ENCODE data around the gene ASL.
A peak's percentile ranks its signal among the peaks of the same experiment; 100 is the strongest.
"Not testable (repeated sequence)": the region's sequence is repeated elsewhere in the genome, so short reads cannot be mapped to it uniquely, and the experiment has no call there.

The ASL gene

GRCh38 chr7:66050990-66051448 is 24.6 kb upstream of the ASL start:
- Mint-ChIP-seq H3K4me1 (ENCODE audit: low read depth in 2 of 2) (peaks cover 4 to 6% of the 10 kb centered on the region in 2 donors), H3K4me3 (no peak overlapping the region), H3K27ac (no peak overlapping the region), H3K27me3 (no peaks in the 10 kb centered on the region), H3K36me3 (ENCODE audit: insufficient read depth) (peaks cover 2% of the 10 kb centered on the region), H3K9me3 (no peaks in the 10 kb centered on the region)
- DNase-seq = no peak
- ATAC-seq (replicated peaks) = no peak

GRCh38 chr7:66052447-66052846 is 23.2 kb upstream of the ASL start:
- Mint-ChIP-seq H3K27ac (no peak overlapping the region), H3K4me3 (no peak overlapping the region), H3K27me3 (no peaks in the 10 kb centered on the region), H3K9me3 (no peaks in the 10 kb centered on the region), H3K36me3 (ENCODE audit: insufficient read depth) (peaks cover 2% of the 10 kb centered on the region), H3K4me1 (ENCODE audit: low read depth in 2 of 2) (peaks cover 4 to 6% of the 10 kb centered on the region in 2 donors)
- DNase-seq = no peak
- ATAC-seq (replicated peaks) = no peak

GRCh38 chr7:66054063-66054462 is 21.6 kb upstream of the ASL start:
- peak; percentile 60 for ATAC-seq (replicated peaks)
- H3K27me3 Mint-ChIP-seq = no peaks in the 10 kb centered on the region
- H3K4me3 Mint-ChIP-seq = no peak overlapping the region
- no peak for DNase-seq
- no peaks in the 10 kb centered on the region for H3K9me3 Mint-ChIP-seq
- peak overlapping the region in 1 of 2 donors; percentile 70 for H3K27ac Mint-ChIP-seq
- H3K4me1 Mint-ChIP-seq (ENCODE audit: low read depth in 2 of 2) = peaks cover 4 to 6% of the 10 kb centered on the region in 2 donors
- H3K36me3 Mint-ChIP-seq (ENCODE audit: insufficient read depth) = peaks cover 2% of the 10 kb centered on the region

GRCh38 chr7:66055321-66055956 is 20.2 kb upstream of the ASL start:
- peak; percentile 16 for ATAC-seq (replicated peaks)
- Mint-ChIP-seq H3K9me3 (no peaks in the 10 kb centered on the region), H3K36me3 (ENCODE audit: insufficient read depth) (peaks cover 2% of the 10 kb centered on the region), H3K27me3 (no peaks in the 10 kb centered on the region), H3K27ac (peak overlapping the region; percentile 70 to 92), H3K4me1 (ENCODE audit: low read depth in 2 of 2) (peaks cover 4 to 6% of the 10 kb centered on the region in 2 donors), H3K4me3 (peak overlapping the region; percentile 7 to 40)
- DNase-seq = no peak

DNA sequence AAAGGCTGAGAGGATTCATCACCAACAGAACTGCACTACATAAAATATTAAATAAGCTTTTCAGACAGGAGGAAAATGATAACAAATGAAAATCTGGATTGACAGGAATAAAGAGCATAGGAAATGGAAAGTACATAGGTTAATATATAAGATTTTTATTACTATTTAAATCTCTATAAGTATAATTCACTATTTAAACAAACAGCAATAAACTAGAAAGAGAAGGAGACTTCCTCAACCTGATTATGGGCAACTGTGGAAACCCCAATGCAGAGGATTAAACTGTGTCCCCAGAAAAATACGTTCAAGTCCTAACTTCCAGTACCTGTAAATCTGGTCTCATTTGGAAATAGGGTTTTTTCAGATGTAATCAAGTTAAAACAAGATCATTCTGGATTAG is 14.8 kb upstream of the ASL start:
- Mint-ChIP-seq H3K9me3 (no peaks in the 10 kb centered on the region), H3K36me3 (ENCODE audit: insufficient read depth) (no peaks in the 10 kb centered on the region), H3K4me1 (ENCODE audit: low read depth in 2 of 2) (no peaks in the 10 kb centered on the region), H3K4me3 (no peak overlapping the region), H3K27me3 (no peaks in the 10 kb centered on the region), H3K27ac (no peak overlapping the region)
- DNase-seq (no peak), ATAC-seq (replicated peaks) (no peak)

DNA sequence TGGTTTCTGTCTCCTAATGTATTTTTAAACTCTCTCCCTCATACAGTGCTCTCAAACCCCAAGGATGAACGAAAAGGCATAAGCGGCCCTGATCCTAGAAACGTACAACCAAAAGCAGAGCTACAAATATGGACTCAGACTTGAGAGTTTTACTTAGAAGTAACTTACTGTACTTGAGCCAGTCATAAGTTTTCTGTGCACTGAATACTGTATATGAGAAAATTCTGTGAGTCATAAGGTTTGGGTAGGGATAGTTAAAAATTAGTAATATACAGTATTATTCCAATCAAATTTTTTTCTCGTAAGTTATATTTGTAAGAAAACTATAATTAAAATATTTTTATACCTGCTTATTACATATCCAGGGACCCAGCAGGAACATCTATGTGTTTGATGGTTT is 5.9 kb upstream of the ASL start:
- Mint-ChIP-seq H3K4me3 (no peak overlapping the region), H3K9me3 (no peaks in the 10 kb centered on the region), H3K36me3 (ENCODE audit: insufficient read depth) (peaks cover 3% of the 10 kb centered on the region), H3K27me3 (no peaks in the 10 kb centered on the region), H3K4me1 (ENCODE audit: low read depth in 2 of 2) (peaks cover 0 to 2% of the 10 kb centered on the region in 2 donors), H3K27ac (no peak overlapping the region)
- ATAC-seq (replicated peaks) (no peak), DNase-seq (no peak)

- Mint-ChIP-seq H3K27me3 (no peaks in the 10 kb centered on the region), H3K4me3 (no peak overlapping the region), H3K9me3 (no peaks in the 10 kb centered on the region), H3K36me3 (ENCODE audit: insufficient read depth) (peaks cover 3% of the 10 kb centered on the region), H3K27ac (no peak overlapping the region), H3K4me1 (ENCODE audit: low read depth in 2 of 2) (peaks cover 0 to 2% of the 10 kb centered on the region in 2 donors)
- no peak for DNase-seq
- no peak for ATAC-seq (replicated peaks)
Measured at GRCh38 chr7:66070222-66070621, 5.4 kb upstream of the ASL start.

DNA sequence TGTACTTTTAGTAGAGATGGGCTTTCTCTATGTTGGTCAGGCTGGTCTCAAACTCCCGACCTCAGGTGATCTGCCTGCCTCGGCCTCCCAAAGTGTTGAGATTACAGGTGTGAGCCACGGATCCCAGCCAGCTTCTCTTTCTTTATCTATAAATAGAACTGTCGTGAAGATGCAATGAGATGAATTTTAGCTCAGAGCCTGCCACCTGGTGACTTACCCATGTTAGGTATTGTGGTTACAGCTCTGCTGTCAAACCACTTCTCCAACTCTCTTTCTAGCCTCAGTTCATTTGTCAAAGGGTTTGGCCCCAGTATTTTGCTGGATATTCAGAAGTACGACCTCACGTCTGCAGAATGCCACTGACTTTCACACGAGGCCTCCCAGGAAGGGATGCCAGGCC is 3.4 kb upstream of the ASL start:
- not testable (repeated sequence) for H3K27me3 Mint-ChIP-seq; H3K36me3 Mint-ChIP-seq (ENCODE audit: insufficient read depth); H3K9me3 Mint-ChIP-seq; DNase-seq; ATAC-seq (replicated peaks); H3K4me3 Mint-ChIP-seq
- peak overlapping the region in 1 of 2 donors; percentile 19 for H3K27ac Mint-ChIP-seq
- H3K4me1 Mint-ChIP-seq (ENCODE audit: low read depth in 2 of 2) = peaks cover 6 to 10% of the 10 kb centered on the region in 2 donors

GRCh38 chr7:66076462-66077329 is 1.1 kb downstream of the ASL start:
- H3K4me1 Mint-ChIP-seq (ENCODE audit: low read depth in 2 of 2) = peaks cover 6 to 18% of the 10 kb centered on the region in 2 donors
- H3K4me3 Mint-ChIP-seq = peak overlapping the region; percentile 84 to 86
- ATAC-seq (replicated peaks) (no peak), DNase-seq (no peak)
- H3K9me3 Mint-ChIP-seq = no peaks in the 10 kb centered on the region
- no peaks in the 10 kb centered on the region for H3K27me3 Mint-ChIP-seq
- H3K27ac Mint-ChIP-seq = peak overlapping the region; percentile 81 to 93
- H3K36me3 Mint-ChIP-seq (ENCODE audit: insufficient read depth) = peaks cover 9% of the 10 kb centered on the region

DNA sequence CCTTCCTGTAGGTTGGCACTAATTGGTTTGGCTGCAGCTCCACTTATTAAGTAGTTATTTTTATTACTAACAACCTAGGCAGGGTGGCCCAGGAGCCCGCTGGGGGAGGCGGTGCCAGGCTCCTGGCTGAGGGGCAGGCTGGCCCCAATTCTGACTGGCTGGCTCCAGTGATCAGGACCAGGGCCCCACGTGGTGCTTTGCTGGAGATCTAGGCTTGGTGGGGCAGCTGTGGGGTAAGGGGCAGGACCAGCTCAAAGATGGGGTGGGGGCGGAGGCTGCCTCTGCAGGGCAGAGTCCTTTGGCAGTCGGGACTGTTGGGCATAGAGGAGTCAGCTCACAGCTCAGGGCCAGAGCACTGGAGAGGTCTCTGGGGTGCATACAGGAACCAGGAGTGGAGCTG is 2.4 kb downstream of the ASL start:
- peaks cover 5 to 18% of the 10 kb centered on the region in 2 donors for H3K4me1 Mint-ChIP-seq (ENCODE audit: low read depth in 2 of 2)
- H3K36me3 Mint-ChIP-seq (ENCODE audit: insufficient read depth) = peaks cover 16% of the 10 kb centered on the region
- H3K9me3 Mint-ChIP-seq = no peaks in the 10 kb centered on the region
- H3K4me3 Mint-ChIP-seq = no peak overlapping the region
- DNase-seq (no peak), ATAC-seq (replicated peaks) (no peak)
- H3K27ac Mint-ChIP-seq = peak overlapping the region in 1 of 2 donors; percentile 36
- H3K27me3 Mint-ChIP-seq = no peaks in the 10 kb centered on the region

- H3K36me3 Mint-ChIP-seq (ENCODE audit: insufficient read depth) = peaks cover 21% of the 10 kb centered on the region
- H3K27ac Mint-ChIP-seq = peak overlapping the region; percentile 46
- no peak overlapping the region for H3K4me3 Mint-ChIP-seq
- no peak for ATAC-seq (replicated peaks)
- no peaks in the 10 kb centered on the region for H3K9me3 Mint-ChIP-seq
- no peak for DNase-seq
- H3K4me1 Mint-ChIP-seq (ENCODE audit: low read depth in 2 of 2) = peaks cover 0 to 9% of the 10 kb centered on the region in 2 donors
- no peaks in the 10 kb centered on the region for H3K27me3 Mint-ChIP-seq
Measured at GRCh38 chr7:66082083-66082482, 6.5 kb downstream of the ASL start.

DNA sequence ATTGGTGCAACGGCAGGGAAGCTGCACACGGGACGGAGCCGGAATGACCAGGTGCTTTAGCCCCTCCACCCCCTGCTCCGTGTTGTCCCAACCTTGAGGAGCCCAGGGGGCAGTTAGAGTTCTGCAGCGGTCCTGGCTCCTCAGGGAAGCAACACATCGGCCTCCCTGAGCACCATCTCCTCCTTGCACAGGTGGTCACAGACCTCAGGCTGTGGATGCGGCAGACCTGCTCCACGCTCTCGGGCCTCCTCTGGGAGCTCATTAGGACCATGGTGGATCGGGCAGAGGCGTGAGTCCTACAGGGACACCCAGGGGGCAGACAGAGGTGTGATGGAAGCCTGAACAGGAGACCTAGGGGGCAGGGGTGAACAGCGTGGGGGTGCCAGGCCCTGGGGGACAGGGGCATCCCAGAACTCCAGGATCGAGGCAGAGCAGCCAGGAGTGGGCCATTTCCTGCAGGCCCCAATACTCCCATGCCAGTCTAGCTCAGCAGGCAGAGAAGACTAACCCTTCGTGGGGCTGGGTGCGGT is 7.3 kb downstream of the ASL start:
- Mint-ChIP-seq H3K36me3 (ENCODE audit: insufficient read depth) (peaks cover 17% of the 10 kb centered on the region), H3K27me3 (no peaks in the 10 kb centered on the region), H3K9me3 (no peaks in the 10 kb centered on the region), H3K4me3 (no peak overlapping the region), H3K4me1 (ENCODE audit: low read depth in 2 of 2) (peaks cover 0 to 2% of the 10 kb centered on the region in 2 donors), H3K27ac (peak overlapping the region; percentile 46 to 74)
- ATAC-seq (replicated peaks) (no peak), DNase-seq (no peak)

- no peak for DNase-seq
- ATAC-seq (replicated peaks) = no peak
- no peaks in the 10 kb centered on the region for H3K4me1 Mint-ChIP-seq (ENCODE audit: low read depth in 2 of 2)
- peak overlapping the region in 1 of 2 donors; percentile 74 for H3K27ac Mint-ChIP-seq
- H3K27me3 Mint-ChIP-seq = no peaks in the 10 kb centered on the region
- H3K9me3 Mint-ChIP-seq = no peaks in the 10 kb centered on the region
- H3K4me3 Mint-ChIP-seq = no peak overlapping the region
- peaks cover 17% of the 10 kb centered on the region for H3K36me3 Mint-ChIP-seq (ENCODE audit: insufficient read depth)
Measured at GRCh38 chr7:66083677-66084076, 8.1 kb downstream of the ASL start.

Measured in effector memory CD8-positive, alpha-beta T cell (primary cell).